HEK293 (cell line): ENCODE data around the gene ZNF862.

Experiments
- CTCF ChIA-PET: fragments of 350-600 bp; formaldehyde crosslinking; extraction: SDS; loops from one replicate; lab custom pipeline; 2021; ENCODE audit warnings: antibody characterized with exemption; lab: Yijun Ruan, JAX
- POLR2A ChIA-PET: fragments of 300-600 bp; formaldehyde crosslinking; extraction: SDS; loops from one replicate; lab custom pipeline; 2020; ENCODE audit warnings: antibody characterized with exemption, inconsistent platforms; lab: Yijun Ruan, JAX
- H3K27ac ChIP-seq: fragments of 200-500 bp; sonication (Bioruptor generic); 2 replicates; pipeline ENCODE4 v1.5.1; 2014; ENCODE audit warnings: low read depth, low read length, control low read depth, inconsistent platforms; ENCODE audit errors: extremely low read depth
- H3K36me3 ChIP-seq, 2 experiments: fragments of 200-500 bp in 1 of 2; sonication (Bioruptor generic) in 1 of 2; 1 replicate in 1 of 2; 2 replicates in 1 of 2; pipeline ENCODE4 v1.5.1; 2014 to 2017; ENCODE audit warnings: inconsistent platforms in 2 of 2, low read length in 2 of 2; ENCODE audit not compliant: control insufficient read depth in 2 of 2, insufficient read depth in 1 of 2
- H3K4me1 ChIP-seq: fragments of 200-500 bp; sonication (Bioruptor generic); 2 replicates; pipeline ENCODE4 v1.5.1; 2014; ENCODE audit warnings: mild to moderate bottlenecking, low read length, inconsistent platforms; ENCODE audit not compliant: control insufficient read depth, insufficient read depth
- H3K4me3 ChIP-seq: 2 replicates; pipeline ENCODE4 v1.5.1; 2011; ENCODE audit warnings: low read depth, mild to moderate bottlenecking, control low read depth, low read length, moderate library complexity
- H3K9me3 ChIP-seq: fragments of 200-500 bp; sonication (Bioruptor generic); 2 replicates; pipeline ENCODE4 v1.5.1; 2014; ENCODE audit warnings: low read depth, low read length, inconsistent platforms; ENCODE audit not compliant: control insufficient read depth, insufficient read depth
- HOXC10 ChIP-seq: sonication (generic); formaldehyde crosslinking; IDR thresholded peaks from 2 replicates; pipeline ENCODE4 v1.8.1; 2023; ENCODE audit warnings: mild to moderate bottlenecking, missing genetic modification reagents
- KLF8 ChIP-seq: fragments of 450-650 bp; formaldehyde crosslinking; IDR thresholded peaks from 2 replicates; pipeline ENCODE4 v1.5.1; 2016; ENCODE audit warnings: missing biosample characterization, missing genetic modification characterization
- MYNN ChIP-seq: fragments of 450-650 bp; formaldehyde crosslinking; IDR thresholded peaks from 2 replicates; pipeline ENCODE4 v1.5.1; 2016; ENCODE audit warnings: missing biosample characterization, missing genetic modification characterization, borderline replicate concordance
- OSR2 ChIP-seq: fragments of 450-650 bp; formaldehyde crosslinking; IDR thresholded peaks from 2 replicates; pipeline ENCODE4 v1.5.1; 2016; ENCODE audit warnings: missing biosample characterization, missing genetic modification characterization
- REST ChIP-seq: fragments of 450-650 bp; formaldehyde crosslinking; IDR thresholded peaks from 2 replicates; pipeline ENCODE4 v1.5.1; 2016; ENCODE audit warnings: missing biosample characterization, missing genetic modification characterization
- SALL2 ChIP-seq: fragments of 450-650 bp; formaldehyde crosslinking; IDR thresholded peaks from 2 replicates; pipeline ENCODE4 v1.5.0; 2017; ENCODE audit warnings: missing biosample characterization, mild to moderate bottlenecking, missing genetic modification characterization, borderline replicate concordance
- SETDB1 ChIP-seq: IDR thresholded peaks from one replicate; pipeline ENCODE4 v1.6.1; 2017; ENCODE audit warnings: mild to moderate bottlenecking, low read length, moderate library complexity, mixed read lengths; ENCODE audit not compliant: insufficient read length
- ZBTB44 ChIP-seq: fragments of 450-650 bp; IDR thresholded peaks from 2 replicates; pipeline ENCODE4 v1.5.1; 2018; ENCODE audit warnings: missing biosample characterization, mild to moderate bottlenecking, missing genetic modification characterization
- ZFHX2 ChIP-seq: fragments of 450-650 bp; formaldehyde crosslinking; conservative IDR thresholded peaks from 2 replicates; pipeline ENCODE4 v1.5.1; 2016; ENCODE audit warnings: missing biosample characterization, missing genetic modification characterization
- ZNF112 ChIP-seq: fragments of 450-650 bp; formaldehyde crosslinking; IDR thresholded peaks from 2 replicates; pipeline ENCODE4 v1.5.0; 2017; ENCODE audit warnings: missing biosample characterization, missing genetic modification characterization
- ZNF114 ChIP-seq: fragments of 450-650 bp; formaldehyde crosslinking; IDR thresholded peaks from 2 replicates; pipeline ENCODE4 v1.5.0; 2017; ENCODE audit warnings: missing biosample characterization, missing genetic modification characterization
- ZNF148 ChIP-seq: fragments of 450-650 bp; formaldehyde crosslinking; IDR thresholded peaks from 2 replicates; pipeline ENCODE4 v1.5.0; 2017; ENCODE audit warnings: missing biosample characterization, missing genetic modification characterization, borderline replicate concordance
- ZNF24 ChIP-seq: fragments of 450-650 bp; formaldehyde crosslinking; IDR thresholded peaks from 2 replicates; pipeline ENCODE4 v1.5.1; 2016; ENCODE audit warnings: missing biosample characterization, missing genetic modification characterization
- ZNF391 ChIP-seq: fragments of 450-650 bp; formaldehyde crosslinking; IDR thresholded peaks from 2 replicates; pipeline ENCODE4 v1.5.1; 2016; ENCODE audit warnings: low read depth, missing biosample characterization, missing genetic modification characterization, borderline replicate concordance
- ZNF561 ChIP-seq: fragments of 450-650 bp; IDR thresholded peaks from 2 replicates; pipeline ENCODE4 v1.5.1; 2018; ENCODE audit warnings: missing biosample characterization, missing genetic modification characterization, borderline replicate concordance
- ZNF571 ChIP-seq: fragments of 450-650 bp; formaldehyde crosslinking; IDR thresholded peaks from 2 replicates; pipeline ENCODE4 v1.5.0; 2017; ENCODE audit warnings: missing biosample characterization, missing genetic modification characterization
- ZNF610 ChIP-seq: fragments of 450-650 bp; formaldehyde crosslinking; IDR thresholded peaks from 2 replicates; pipeline ENCODE4 v1.5.1; 2016; ENCODE audit warnings: missing biosample characterization, missing genetic modification characterization, borderline replicate concordance
- ZNF704 ChIP-seq: fragments of 450-650 bp; formaldehyde crosslinking; IDR thresholded peaks from 2 replicates; pipeline ENCODE4 v1.5.1; 2016; ENCODE audit warnings: missing biosample characterization, missing genetic modification characterization
- ZSCAN23 ChIP-seq: fragments of 450-650 bp; formaldehyde crosslinking; IDR thresholded peaks from 2 replicates; pipeline ENCODE4 v1.5.1; 2016; ENCODE audit warnings: missing biosample characterization, missing genetic modification characterization
- ZSCAN5A ChIP-seq: fragments of 450-650 bp; formaldehyde crosslinking; IDR thresholded peaks from 2 replicates; pipeline ENCODE4 v1.5.1; 2016; ENCODE audit warnings: missing biosample characterization, missing genetic modification characterization

The ZNF862 gene

GRCh38 chr7:149873074-149873969 is 35.1 kb downstream of the ZNF862 start, which contains the start of gene ATP6V0E2:
ATP6V0E2 (plus strand) TSS chr7:149873969; CDS start chr7:149874066, 97 bp downstream.
- peaks cover 0 to 67% of the 10 kb centered on the region in 2 experiments; a peak in 1 of 3 replicates for H3K36me3 ChIP-seq
- no peaks in the 10 kb centered on the region for H3K9me3 ChIP-seq
- H3K4me1 ChIP-seq, result no peaks in the 10 kb centered on the region
- peak within 1 kb of the TSS; percentile 61 for H3K4me3 ChIP-seq
- ChIA-PET POLR2A (no interaction called here), CTCF (interaction anchor here (0.7 kb wide), 1 partner anchor 100 kb away, joined by 4 read pairs; no protein-coding TSS in a partner anchor)
- peak within 1 kb of the TSS; percentile 44; the same call in 1 of the 2 replicates for H3K27ac ChIP-seq
- no peak for TF ChIP-seq OSR2 (tag by site-specific recombination)
- TF ChIP-seq ZNF112 (tag by site-specific recombination), result no peak
- TF ChIP-seq ZNF704, result 0 out of 2 replicates have a peak, but pooled peaks have one; percentile 66
- TF ChIP-seq SETDB1, result no peak
- no peak for TF ChIP-seq ZSCAN5A
- TF ChIP-seq KLF8 (tag by site-specific recombination), result no peak
- TF ChIP-seq ZNF148 (tag by site-specific recombination), result no peak
- no peak for TF ChIP-seq ZSCAN23 (tag by site-specific recombination)
- peak; percentile 29; the same call in 1 of the 2 replicates for TF ChIP-seq ZFHX2 (tag by site-specific recombination)
- TF ChIP-seq ZBTB44 (tag by site-specific recombination), result no peak
- no peak for TF ChIP-seq SALL2 (tag by site-specific recombination)
- TF ChIP-seq HOXC10, result no peak
- no peak for TF ChIP-seq ZNF571 (tag by site-specific recombination)
- TF ChIP-seq ZNF391 (tag by site-specific recombination), result no peak
- no peak for TF ChIP-seq REST
- no peak for TF ChIP-seq MYNN (tag by site-specific recombination)
- TF ChIP-seq ZNF24 (tag by site-specific recombination), result no peak
- no peak for TF ChIP-seq ZNF114 (tag by site-specific recombination)
- 0 out of 2 replicates have a peak, but pooled peaks have one; percentile 19 for TF ChIP-seq ZNF610 (tag by site-specific recombination)
- peak; percentile 77 for TF ChIP-seq ZNF561 (tag by site-specific recombination)
